Body of pancreas (tissue), 4 donors: ENCODE data around the gene TEX26. TPM values are rescaled to one million over a fixed set of nuclear protein-coding genes. Genes with fewer than 3 reads are reported as not detected.
A peak's percentile ranks its signal among the peaks of the same experiment; 100 is the strongest.

ENCODE experiments used
- ATAC-seq: fragments of 150-250 bp; one replicate; pipeline ENCODE4 v1.9.1; 2016
- DNase-seq, 4 donors: peaks; one replicate each; pipeline ENCODE4 v3.0.0-alpha.2; 2019
- H3K27ac ChIP-seq, 4 donors: fragments of 200-600 bp; sonication (generic); 1 replicate in 3 of 4; 2 replicates in 1 of 4; pipeline versions ENCODE4 v1.5.1 to v1.6.1; 2016 to 2019; ENCODE audit warnings: mild to moderate bottlenecking in 1 of 4, mixed read lengths in 1 of 4, moderate library complexity in 1 of 4
- H3K27me3 ChIP-seq, 2 donors: fragments of 200-600 bp; sonication (generic); one replicate each; pipeline ENCODE4 v1.6.0; 2016; ENCODE audit warnings: mild to moderate bottlenecking in 1 of 2
- H3K36me3 ChIP-seq, 2 donors: fragments of 200-600 bp; sonication (generic); replicated peaks in 1 of 2; 2 replicates each; pipeline ENCODE4 v1.5.1; 2016; ENCODE audit warnings: low read depth in 2 of 2; ENCODE audit not compliant: insufficient read depth in 1 of 2
- H3K4me1 ChIP-seq: fragments of 200-600 bp; sonication (generic); one replicate; pipeline ENCODE4 v1.6.0; 2016
- H3K4me3 ChIP-seq, 2 donors: fragments of 200-600 bp; sonication (generic); 1 replicate in 1 of 2; 2 replicates in 1 of 2; pipeline ENCODE4 v1.5.1; 2016 to 2019
- H3K9me3 ChIP-seq, 3 donors: fragments of 200-600 bp; sonication (generic); 1 replicate in 2 of 3; 2 replicates in 1 of 3; pipeline ENCODE4 v1.5.1; 2016
- CTCF ChIP-seq, 7 experiments: fragments of 450-650 bp in 4 of 7; fragments of 200-600 bp in 3 of 7; sonication (generic) in 3 of 7; IDR thresholded peaks; one replicate each; pipeline ENCODE4 v1.5.1; 2016 to 2019; ENCODE audit warnings: antibody characterized with exemption in 7 of 7
- POLR2A ChIP-seq, 3 donors: fragments of 450-650 bp; IDR thresholded peaks; one replicate each; pipeline ENCODE4 v1.6.1; 2016; ENCODE audit warnings: antibody characterized with exemption in 3 of 3, mild to moderate bottlenecking in 2 of 3
- WGBS, 2 donors: methylation state at CpG; one replicate each; pipeline ENCODE4 v1.1.5; 2017; 5-methylcytosine and 5-hydroxymethylcytosine counted together
- intact Hi-C: fragments of 100-400 bp; cut with DNase I; formaldehyde crosslinking; loops from one replicate; pipeline ENCODE4 v1.15.1; 2023
- total RNA-seq, 2 donors: library from RNA; depleted of rRNA; stranded (reverse); fragments of >200 nt; gene quantifications; one replicate each; pipeline ENCODE4 v1.1.0, GENCODE V29; 2016

Gene TEX26
- total RNA-seq, 2 donors from 2014 or later: not detected

- Histone ChIP-seq H3K9me3 (no peaks in the 10 kb centered on the region), H3K27me3 (no peaks in the 10 kb centered on the region), H3K36me3 (no peaks in the 10 kb centered on the region), H3K4me3 (no peak overlapping the region), H3K27ac (no peak overlapping the region), H3K4me1 (no peaks in the 10 kb centered on the region)
- ATAC-seq: no peak
- no peak for DNase-seq
- intact Hi-C loops: no loop called here
- WGBS, 2 donors: 21 to 31% methylated on average over 2 of the region's 2 CpGs
- no peak for TF ChIP-seq CTCF (IDR thresholded peaks at IDR 0.05)
- TF ChIP-seq POLR2A (IDR thresholded peaks at IDR 0.05): no peak
Observed at GRCh38 chr13:30997697-30998096, 65.2 kb downstream of the TEX26 start.

GRCh38 chr13:30998136-30999088, 66.0 kb downstream of the TEX26 start:
- Histone ChIP-seq H3K4me3 (no peak overlapping the region), H3K4me1 (no peaks in the 10 kb centered on the region), H3K36me3 (no peaks in the 10 kb centered on the region), H3K9me3 (no peaks in the 10 kb centered on the region), H3K27ac (no peak overlapping the region), H3K27me3 (no peaks in the 10 kb centered on the region)
- TF ChIP-seq CTCF (IDR thresholded peaks at IDR 0.05): no peak
- no peak for TF ChIP-seq POLR2A (IDR thresholded peaks at IDR 0.05)
- DNase-seq (no peak), ATAC-seq (no peak)
- 26 to 30% methylated on average over 7 to 8 of the region's 8 CpGs for WGBS, 2 donors
- intact Hi-C loops: no loop called here

GRCh38 chr13:31000889-31001288, 68.4 kb downstream of the TEX26 start:
- WGBS, 2 donors: 55 to 71% methylated on average over 3 of the region's 3 CpGs
- no peaks in the 10 kb centered on the region for H3K4me1 ChIP-seq

GRCh38 chr13:31001647-31002046, 69.2 kb downstream of the TEX26 start:
- Histone ChIP-seq H3K27me3 (no peaks in the 10 kb centered on the region), H3K4me1 (no peaks in the 10 kb centered on the region), H3K36me3 (no peaks in the 10 kb centered on the region), H3K27ac (no peak overlapping the region), H3K9me3 (no peaks in the 10 kb centered on the region), H3K4me3 (no peak overlapping the region)
- intact Hi-C loops: no loop called here
- DNase-seq (no peak), ATAC-seq (peak; percentile 42)
- TF ChIP-seq POLR2A (IDR thresholded peaks at IDR 0.05): no peak
- WGBS, 2 donors: 40 to 50% methylated on average over 2 of the region's 2 CpGs

More at GRCh38 chr13:31000889-31001288, 68.4 kb downstream of the TEX26 start:
- H3K9me3 ChIP-seq: no peaks in the 10 kb centered on the region
- no peaks in the 10 kb centered on the region for H3K27me3 ChIP-seq
- TF ChIP-seq POLR2A (IDR thresholded peaks at IDR 0.05) (no peak), CTCF (IDR thresholded peaks at IDR 0.05) (no peak)
- DNase-seq (no peak), ATAC-seq (no peak)
- H3K27ac ChIP-seq: no peak overlapping the region
- no peak overlapping the region for H3K4me3 ChIP-seq
- intact Hi-C loops: no loop called here
- H3K36me3 ChIP-seq: no peaks in the 10 kb centered on the region

GRCh38 chr13:31005066-31005465, 72.6 kb downstream of the TEX26 start:
- no peaks in the 10 kb centered on the region for H3K36me3 ChIP-seq
- H3K27ac ChIP-seq: no peak overlapping the region
- 82 to 86% methylated on average over 10 to 23 of the region's 23 CpGs for WGBS, 2 donors
- no peak for ATAC-seq
- no peak overlapping the region for H3K4me3 ChIP-seq
- TF ChIP-seq POLR2A (IDR thresholded peaks at IDR 0.05) (no peak), CTCF (IDR thresholded peaks at IDR 0.05) (no peak)
- H3K9me3 ChIP-seq: no peaks in the 10 kb centered on the region
- no peaks in the 10 kb centered on the region for H3K4me1 ChIP-seq
- intact Hi-C loops: no loop called here
- no peaks in the 10 kb centered on the region for H3K27me3 ChIP-seq
- DNase-seq: no peak
